ENCODE results near the gene TM2D3.

- TF ChIP-seq PKNOX1 (IDR thresholded peaks at IDR 0.05) = no peak
- no peak for TF ChIP-seq CTBP1 (IDR thresholded peaks at IDR 0.05; ENCODE audit: borderline replicate concordance)
- TF ChIP-seq ARNT (IDR thresholded peaks at IDR 0.05) = no peak
- TF ChIP-seq BHLHE40 (IDR thresholded peaks at IDR 0.05; ENCODE audit: borderline replicate concordance) = no peak
- TF ChIP-seq ZNF384 (IDR thresholded peaks at IDR 0.05) = no peak
These were observed 20.1 kb upstream of the TM2D3 start for GRCh38 chr15:101672298-101672697.

All from HEK293T (cell line).